ENCODE measurements around the gene BMERB1.
"Not testable (repeated sequence)": the region's sequence is repeated elsewhere in the genome, so short reads cannot be mapped to it uniquely, and the experiment has no call there.

The BMERB1 gene

DNA sequence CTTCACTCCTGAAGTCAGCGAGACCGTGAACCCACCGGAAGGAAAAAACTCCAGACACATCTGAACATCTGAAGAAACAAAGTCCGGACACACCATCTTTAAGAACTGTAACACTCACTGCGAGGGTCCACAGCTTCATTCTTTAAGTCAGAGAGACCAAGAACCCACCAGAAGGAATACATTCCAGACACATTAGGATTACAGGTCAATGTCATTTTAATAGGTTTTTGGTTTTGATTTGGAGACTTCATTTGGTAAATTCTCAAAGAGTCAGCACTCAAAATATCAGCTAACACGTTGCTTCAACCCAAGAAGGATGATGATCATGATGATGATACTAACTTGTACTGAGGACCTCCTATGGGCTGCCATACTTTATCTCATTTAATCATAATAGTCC is 7.6 kb upstream of the BMERB1 start:
- no peak for DNase-seq

DNA sequence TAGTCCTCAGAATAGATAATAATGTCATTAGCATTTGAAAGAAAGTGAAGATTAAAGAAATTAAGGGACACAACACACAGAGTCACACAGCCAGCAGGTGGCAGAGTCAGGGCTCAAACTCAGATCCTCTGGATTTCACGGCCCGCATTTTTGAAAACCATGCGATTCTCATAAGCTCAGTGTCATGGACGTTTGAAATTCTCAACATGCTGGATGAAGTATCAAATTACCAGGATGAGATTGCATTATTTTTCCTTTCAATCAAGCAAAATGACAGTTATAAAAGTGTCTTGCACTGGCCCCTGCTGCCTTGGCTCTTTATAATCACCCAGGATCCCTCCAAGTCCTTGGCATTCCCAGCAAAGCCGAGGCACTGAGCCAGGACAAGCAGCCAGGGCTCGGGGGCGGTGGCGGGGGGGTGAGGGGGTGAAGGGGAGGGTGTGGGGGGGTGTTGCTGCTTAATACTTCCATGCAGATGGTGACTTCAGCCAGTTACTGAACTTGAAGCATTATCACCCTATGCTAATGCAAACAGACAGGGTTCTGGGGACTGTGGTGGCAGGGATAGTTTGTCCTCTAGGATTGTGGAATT is 6.6 kb upstream of the BMERB1 start:
- peak; percentile 82 for DNase-seq

DNA sequence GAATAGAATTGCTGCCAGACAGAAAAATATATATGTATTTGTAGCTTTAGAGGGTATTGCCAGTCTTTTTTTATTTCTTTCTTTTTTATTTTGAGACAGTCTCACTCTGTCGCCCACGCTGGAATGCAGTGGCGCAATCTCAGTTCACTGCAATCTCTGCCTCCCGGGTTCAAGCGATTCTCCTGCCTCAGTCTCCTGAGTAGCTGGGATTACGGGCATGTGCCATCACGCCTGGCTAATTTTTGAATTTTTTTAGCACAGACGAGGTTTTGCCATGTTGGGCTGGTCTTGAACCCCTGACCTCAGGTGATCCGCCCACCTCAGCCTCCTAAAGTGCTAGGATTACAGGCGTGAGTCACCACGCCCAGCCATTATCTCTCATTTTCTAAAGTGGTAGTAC is 3.5 kb upstream of the BMERB1 start:
- DNase-seq = not testable (repeated sequence)

GRCh38 chr16:15434079-15434424 is 336 bp upstream of the BMERB1 start:
- DNase-seq = no peak

DNA sequence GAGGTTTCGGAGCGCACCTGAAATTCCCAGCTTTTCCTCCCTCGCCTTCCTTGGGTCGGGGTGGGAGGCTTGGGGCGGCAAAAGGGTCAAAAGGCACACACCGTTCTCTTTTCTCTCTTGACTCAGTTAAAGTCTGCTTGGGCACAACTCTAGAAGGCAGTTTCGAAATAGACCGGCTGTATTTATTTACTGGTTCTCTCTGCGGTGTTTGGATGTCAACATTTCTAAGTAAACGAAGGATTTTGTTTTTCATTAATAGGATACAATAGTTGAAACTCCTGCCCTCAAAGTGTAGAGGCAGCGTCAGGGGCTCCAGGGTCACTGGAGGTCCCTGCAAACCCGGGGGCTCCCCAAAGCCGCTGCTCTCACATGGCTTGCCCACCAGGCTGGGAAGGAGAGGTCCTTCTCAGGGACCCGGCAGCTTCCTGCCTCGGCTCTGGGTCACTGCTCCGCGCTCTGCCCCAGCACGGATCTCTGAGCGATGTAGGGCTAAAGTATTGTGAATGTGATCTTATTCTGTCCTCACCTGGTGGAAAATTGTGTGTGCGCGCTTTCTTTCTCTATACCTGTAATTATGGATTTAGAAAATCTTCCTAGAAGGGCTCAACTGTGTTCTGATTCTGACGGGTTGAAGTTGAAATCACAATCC is 952 bp downstream of the BMERB1 start:
- no peak for DNase-seq

DNA sequence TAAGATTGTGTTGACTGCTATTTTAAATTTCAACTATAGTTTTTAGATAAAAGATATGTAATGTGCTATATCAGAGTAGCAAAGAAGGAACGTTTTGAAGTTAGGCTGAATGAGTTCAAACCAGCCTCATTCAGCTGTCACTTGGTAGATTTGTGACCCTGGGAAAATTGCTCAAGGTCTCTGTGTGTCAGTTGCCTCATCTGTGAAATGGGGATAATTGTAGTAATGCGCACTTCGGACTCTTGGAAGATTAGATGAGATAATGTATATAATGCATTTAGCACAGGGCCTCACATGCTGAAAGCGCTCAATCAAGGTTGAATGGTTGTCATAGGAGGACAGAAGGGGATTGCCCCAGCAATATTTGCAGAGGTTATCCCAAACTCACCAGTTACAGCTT is 4.7 kb downstream of the BMERB1 start:
- DNase-seq = no peak

- DNase-seq = no peak
Observed at GRCh38 chr16:15439521-15439920, 5.1 kb downstream of the BMERB1 start.

GRCh38 chr16:15440852-15441251 is 6.5 kb downstream of the BMERB1 start:
- no peak for DNase-seq

DNA sequence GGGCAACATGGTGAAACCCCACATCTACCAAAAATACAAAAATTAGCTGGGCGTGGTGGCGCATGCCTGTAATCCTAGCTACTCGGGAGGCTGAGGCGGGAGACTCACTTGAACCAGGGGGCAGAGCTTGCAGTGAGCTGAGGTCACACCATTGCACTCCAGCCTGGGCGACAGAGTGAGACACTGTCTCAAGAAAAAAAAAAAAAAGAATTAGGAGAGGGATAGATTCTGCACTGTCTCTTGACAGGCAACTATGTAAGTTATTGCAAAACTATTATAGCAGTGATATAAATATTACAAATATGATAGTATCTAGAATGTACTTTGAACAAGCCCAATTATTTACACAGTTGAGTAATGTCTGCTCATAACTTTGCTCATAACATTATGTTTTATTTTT is 7.8 kb downstream of the BMERB1 start:
- not testable (repeated sequence) for DNase-seq

- DNase-seq = no peak
Observed at GRCh38 chr16:15443753-15444152, 9.4 kb downstream of the BMERB1 start.

DNA sequence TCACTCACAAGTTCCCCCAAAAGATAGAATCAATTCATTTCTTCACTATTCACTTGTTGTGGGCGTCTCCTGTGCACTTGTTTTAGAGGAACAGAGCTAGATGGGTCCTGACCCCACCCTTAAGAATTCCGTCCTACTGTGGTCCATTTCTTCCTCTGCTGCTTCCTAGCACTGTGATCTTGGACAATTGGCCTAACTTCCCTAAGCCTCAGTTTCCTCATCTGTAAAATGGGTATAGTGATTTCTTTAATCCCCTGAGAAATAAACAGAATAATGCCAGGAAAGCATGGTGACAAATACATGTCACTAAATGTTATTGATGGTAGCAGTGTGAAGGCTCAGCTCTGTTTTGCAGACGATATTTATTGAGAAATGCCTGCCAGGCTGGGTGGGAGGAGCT is 9.9 kb downstream of the BMERB1 start:
- DNase-seq = no peak

- no peak for DNase-seq
Observed at GRCh38 chr16:15445450-15445849, 11.1 kb downstream of the BMERB1 start.

- no peak for DNase-seq
Observed at GRCh38 chr16:15446901-15447300, 12.5 kb downstream of the BMERB1 start.

DNA sequence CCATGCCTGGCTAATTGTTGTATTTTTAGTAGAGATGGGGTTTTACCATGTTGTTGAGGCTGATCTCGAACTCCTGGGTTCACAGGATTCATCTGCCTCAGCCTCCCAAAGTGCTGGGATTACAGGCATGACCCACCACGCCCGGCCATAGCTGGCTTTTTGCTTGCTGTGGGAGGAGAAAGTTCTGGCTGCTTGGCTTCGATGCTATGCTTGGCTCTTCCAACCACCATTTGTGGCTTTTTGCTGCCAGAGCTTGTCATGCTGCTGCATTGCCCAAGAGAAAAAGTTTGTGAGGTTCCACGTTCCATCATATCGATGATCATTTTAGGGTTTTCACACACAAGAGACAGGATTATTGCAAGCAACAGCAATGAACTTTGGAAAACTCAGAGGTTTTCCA is 16.2 kb downstream of the BMERB1 start:
- DNase-seq = no peak

DNA sequence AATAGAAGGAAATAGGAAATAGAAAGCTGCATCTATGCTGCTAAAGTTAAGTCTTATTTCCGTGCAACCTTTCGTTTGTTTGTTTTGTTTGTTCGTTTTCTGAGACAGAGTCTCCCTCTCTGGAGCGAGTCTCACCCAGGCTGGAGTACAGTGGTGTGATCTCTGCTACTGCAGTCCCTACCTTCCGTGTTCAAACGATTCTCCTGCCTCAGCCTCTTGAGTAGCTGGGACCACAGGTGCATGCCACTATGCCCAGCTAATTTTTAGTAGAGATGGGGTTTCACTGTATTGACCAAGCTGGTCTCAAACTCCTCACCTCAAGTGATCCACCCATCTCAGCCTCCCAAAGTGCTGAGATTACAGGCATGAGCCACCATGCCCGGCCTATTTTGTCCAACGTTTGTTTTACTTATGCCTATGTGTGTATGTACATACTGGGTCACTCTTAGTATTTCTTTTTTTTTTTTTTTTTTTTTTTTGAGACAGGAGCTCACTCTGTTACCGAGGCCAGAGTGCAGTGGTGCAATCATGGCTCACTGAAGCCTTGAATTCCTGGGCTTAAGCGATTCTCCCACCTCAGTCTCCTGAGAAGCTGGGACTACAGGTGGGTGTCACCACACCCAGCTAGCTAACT is 16.8 kb downstream of the BMERB1 start:
- DNase-seq = no peak

- DNase-seq = no peak
Observed at GRCh38 chr16:15452246-15452855, 18.0 kb downstream of the BMERB1 start.

DNA sequence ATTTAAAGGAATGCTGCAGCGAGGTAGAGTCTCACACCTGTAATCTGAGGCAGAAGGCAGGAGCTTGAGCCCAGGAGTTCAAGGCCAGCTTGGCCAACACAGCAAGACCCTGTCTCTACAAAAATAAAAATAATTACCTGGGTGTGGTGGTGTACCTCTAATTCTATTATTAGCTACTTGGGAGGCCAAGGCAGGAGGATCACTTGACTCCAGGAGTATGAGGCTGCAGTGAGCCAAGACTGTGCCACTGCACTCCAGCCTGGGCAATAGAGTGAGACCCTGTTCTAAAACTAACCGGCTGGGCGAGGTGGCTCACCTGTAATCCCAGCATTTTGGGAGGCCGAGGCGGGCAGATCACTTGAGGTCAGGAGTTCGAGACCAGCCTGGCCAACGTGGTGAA is 18.9 kb downstream of the BMERB1 start:
- DNase-seq = not testable (repeated sequence)

GRCh38 chr16:15454933-15455332 is 20.5 kb downstream of the BMERB1 start:
- DNase-seq = not testable (repeated sequence)

DNA sequence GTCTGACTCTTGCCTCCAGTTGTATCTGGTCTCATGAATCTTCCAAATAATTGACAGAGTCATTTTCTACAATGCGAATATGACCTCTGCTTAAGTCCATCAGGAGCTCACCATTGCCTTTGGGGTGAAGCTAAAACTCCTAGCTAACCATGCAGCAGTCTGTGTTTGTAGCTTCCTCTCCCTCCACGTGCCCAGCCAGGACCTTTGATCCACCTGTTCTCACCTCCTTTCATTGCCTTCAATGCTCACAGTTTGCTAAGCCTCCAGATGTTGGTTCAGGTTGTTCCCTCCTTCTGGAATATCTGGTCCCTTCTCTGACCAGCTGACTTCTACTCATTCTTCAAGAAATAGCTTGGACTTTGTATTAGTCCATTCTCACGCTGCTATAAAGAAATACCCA is 23.0 kb downstream of the BMERB1 start:
- DNase-seq = no peak

DNA sequence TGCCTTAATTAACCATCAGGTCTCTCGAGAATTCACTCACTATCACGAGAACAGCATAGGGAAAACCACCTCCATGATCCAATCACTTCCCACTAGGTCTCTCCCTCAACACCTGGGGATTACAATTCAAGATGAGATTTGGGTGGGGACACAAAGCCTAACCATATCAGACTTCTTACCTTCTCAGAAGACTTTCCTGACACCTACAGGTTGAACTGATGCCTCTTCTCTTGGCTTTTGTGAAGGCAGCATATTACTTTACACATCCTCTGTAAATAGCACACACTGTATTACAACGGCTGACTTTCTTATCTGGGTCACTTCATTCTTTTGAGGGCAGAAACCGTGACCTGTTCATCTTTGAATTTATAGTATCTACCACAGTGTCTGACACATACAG is 23.6 kb downstream of the BMERB1 start:
- no peak for DNase-seq

- DNase-seq = no peak
Observed at GRCh38 chr16:15459791-15460190, 25.4 kb downstream of the BMERB1 start.

- no peak for DNase-seq
Observed at GRCh38 chr16:15460601-15461000, 26.2 kb downstream of the BMERB1 start.

- DNase-seq = no peak
Observed at GRCh38 chr16:15461376-15461775, 27.0 kb downstream of the BMERB1 start.

Measured in activated effector memory CD4-positive, alpha-beta T cell treated with anti-CD3 and anti-CD28 coated beads, Interleukin-2, amount 50 U/mL, for 16 hours (primary cell).